HG03175 (cell line): ENCODE measurements around the gene DAZAP1.
A peak's percentile ranks its signal among the peaks of the same experiment; 100 is the strongest.

Experiments
- ATAC-seq: cut with Tn5 transposase; IDR thresholded peaks from one replicate; pipeline ENCODE4 v1.9.1; 2021; ENCODE audit warnings: mild to moderate bottlenecking, moderate library complexity; ENCODE audit not compliant: unreplicated experiment

Gene DAZAP1

GRCh38 chr19:1377176-1377964, 30.0 kb upstream of the DAZAP1 start:
- ATAC-seq = no peak

GRCh38 chr19:1377965-1378785, 29.2 kb upstream of the DAZAP1 start:
- ATAC-seq = no peak

GRCh38 chr19:1379126-1379905, 28.1 kb upstream of the DAZAP1 start:
- no peak for ATAC-seq

- no peak for ATAC-seq
Observed at GRCh38 chr19:1379961-1380489, 27.4 kb upstream of the DAZAP1 start.

GRCh38 chr19:1382250-1382649, 25.1 kb upstream of the DAZAP1 start:
- ATAC-seq = no peak

- ATAC-seq = no peak
Observed at GRCh38 chr19:1383017-1383311, 24.4 kb upstream of the DAZAP1 start.

GRCh38 chr19:1383312-1384084, 23.9 kb upstream of the DAZAP1 start, which contains the start of gene NDUFS7:
TSS of gene NDUFS7 (plus strand) at chr19:1383907. CDS start at chr19:1383927, 20 bp downstream.
- ATAC-seq = peak; percentile 71

- ATAC-seq = no peak
Observed at GRCh38 chr19:1384085-1384462, 23.3 kb upstream of the DAZAP1 start.

- no peak for ATAC-seq
Observed at GRCh38 chr19:1384478-1385110, 22.8 kb upstream of the DAZAP1 start.

GRCh38 chr19:1385816-1386215, 21.6 kb upstream of the DAZAP1 start:
- no peak for ATAC-seq

- ATAC-seq = no peak
Observed at GRCh38 chr19:1386945-1387683, 20.3 kb upstream of the DAZAP1 start.

- ATAC-seq = no peak
Observed at GRCh38 chr19:1387684-1388636, 19.4 kb upstream of the DAZAP1 start.

- no peak for ATAC-seq
Observed at GRCh38 chr19:1388637-1389026, 18.8 kb upstream of the DAZAP1 start.

GRCh38 chr19:1389033-1389940, 18.1 kb upstream of the DAZAP1 start:
- no peak for ATAC-seq

- no peak for ATAC-seq
Observed at GRCh38 chr19:1390890-1391423, 16.4 kb upstream of the DAZAP1 start.

GRCh38 chr19:1392407-1392806, 15.0 kb upstream of the DAZAP1 start:
- ATAC-seq = no peak
